Kidney capillary endothelial cell (primary cell): ENCODE data around the gene KRTAP4-6.
"Not testable (repeated sequence)": the region's sequence is repeated elsewhere in the genome, so short reads cannot be mapped to it uniquely, and the experiment has no call there.

Experiments
- DNase-seq: peaks from one replicate; pipeline ENCODE4 v3.0.0-alpha.2; 2018; ENCODE audit warnings: low spot score

The KRTAP4-6 gene

GRCh38 chr17:41140360-41141131, at the start of gene KRTAP4-6:
Gene KRTAP4-6, minus strand, starts transcription at chr17:41140544. Its CDS starts 57 bp downstream, at chr17:41140487.
- DNase-seq: peak; percentile 82

DNA sequence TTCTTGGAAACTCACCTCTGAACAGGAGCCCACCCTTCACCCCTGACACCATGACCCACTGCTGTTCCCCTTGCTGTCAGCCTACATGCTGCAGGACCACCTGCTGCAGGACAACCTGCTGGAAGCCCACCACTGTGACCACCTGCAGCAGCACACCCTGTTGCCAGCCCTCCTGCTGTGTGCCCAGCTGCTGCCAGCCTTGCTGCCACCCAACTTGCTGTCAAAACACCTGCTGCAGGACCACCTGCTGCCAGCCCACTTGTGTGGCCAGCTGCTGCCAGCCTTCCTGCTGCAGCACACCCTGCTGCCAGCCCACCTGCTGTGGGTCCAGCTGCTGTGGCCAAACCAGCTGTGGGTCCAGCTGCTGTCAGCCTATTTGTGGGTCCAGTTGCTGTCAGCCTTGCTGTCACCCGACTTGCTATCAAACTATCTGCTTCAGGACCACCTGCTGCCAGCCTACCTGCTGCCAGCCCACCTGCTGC, 49.5 kb upstream of the KRTAP4-6 start, which contains the start of gene KRTAP9-1:
Gene KRTAP9-1, plus strand, starts transcription at position 51 of the 482 bp plus-strand sequence. Its CDS starts 0 bp downstream, at position 51.
- not testable (repeated sequence) for DNase-seq

- no peak for DNase-seq
Observed at GRCh38 chr17:41186872-41187271, 46.5 kb upstream of the KRTAP4-6 start.

DNA sequence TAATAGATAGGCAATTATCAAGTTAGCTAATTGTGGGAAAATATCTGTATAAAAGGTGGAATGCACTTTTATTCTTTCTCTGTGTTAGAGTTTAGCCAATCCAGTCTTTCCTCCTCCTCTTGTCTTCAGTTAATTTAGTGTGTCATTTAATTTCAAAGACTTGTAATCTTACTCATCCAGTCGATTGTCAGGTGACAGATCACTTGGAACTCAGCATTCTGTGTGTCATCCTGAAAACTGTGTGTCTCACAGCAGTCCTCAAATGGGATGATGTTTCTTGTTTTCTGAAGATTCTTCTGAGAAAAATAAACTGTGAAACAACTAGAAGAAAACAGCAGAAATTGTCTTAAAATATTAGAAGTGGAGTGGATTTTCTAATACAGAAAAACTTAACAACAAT, 44.7 kb upstream of the KRTAP4-6 start:
- DNase-seq: no peak

DNA sequence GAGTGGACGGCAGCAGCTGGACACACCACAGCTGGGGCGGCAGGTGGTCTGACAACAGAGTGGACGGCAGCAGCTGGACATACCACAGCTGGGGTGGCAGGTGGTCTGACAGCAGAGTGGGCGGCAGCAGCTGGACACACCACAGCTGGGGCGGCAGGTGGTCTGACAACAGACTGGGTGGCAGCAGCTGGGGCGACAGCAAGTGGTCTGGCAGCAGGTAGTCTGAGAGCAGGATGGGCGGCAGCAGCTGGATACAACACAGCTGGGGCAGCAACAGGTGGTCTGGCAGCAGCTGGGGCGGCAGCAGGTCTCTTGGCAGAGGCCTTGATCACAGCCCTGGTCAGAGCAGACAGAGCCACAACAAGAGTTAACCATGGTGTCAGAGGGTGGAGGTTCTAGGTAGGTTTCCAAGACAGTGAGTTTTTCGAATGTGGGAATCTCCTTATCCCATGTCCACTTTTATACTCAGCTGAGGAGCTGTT, 44.2 kb upstream of the KRTAP4-6 start, which contains the start of gene KRTAP4-1:
Gene KRTAP4-1, minus strand, starts transcription at position 432 of the 482 bp plus-strand sequence. Its CDS starts 57 bp downstream, at position 375.
- DNase-seq: no peak

DNA sequence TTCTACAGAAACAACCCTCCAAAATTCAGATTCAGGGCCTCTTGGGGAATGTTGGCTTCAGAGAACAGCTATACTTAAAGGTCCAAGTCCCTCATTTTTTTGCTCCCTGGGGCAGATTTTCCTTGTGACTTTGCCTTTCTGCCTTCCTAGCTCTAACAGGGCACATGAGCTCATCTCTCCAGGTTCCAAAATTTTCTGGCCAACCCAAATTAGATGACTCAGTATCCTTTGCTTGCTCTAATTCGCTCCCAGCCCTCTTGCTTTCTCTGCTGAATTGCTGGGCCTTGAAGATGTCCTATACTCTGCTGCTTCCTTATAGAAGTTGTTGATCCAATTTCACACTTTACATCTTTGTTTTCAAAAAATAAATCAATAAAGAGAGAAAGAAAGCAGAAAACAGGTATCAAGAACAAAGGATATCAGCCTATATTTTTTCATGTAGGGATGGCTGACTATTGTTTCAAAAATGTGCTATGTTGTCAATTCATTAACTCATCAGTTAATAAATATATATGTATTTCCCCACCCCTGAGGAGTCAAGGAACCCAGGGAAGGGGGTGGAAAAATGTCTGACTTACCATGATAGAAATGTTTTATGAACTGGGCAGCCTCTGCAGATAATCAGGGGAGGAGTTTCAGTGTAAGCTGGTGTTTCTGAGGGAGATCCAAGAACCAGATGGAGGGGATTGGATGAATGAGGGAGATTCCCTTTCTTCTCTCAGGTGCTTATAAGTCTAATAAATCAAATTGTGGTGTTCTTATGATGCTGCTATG, 38.7 kb upstream of the KRTAP4-6 start:
- no peak for DNase-seq

GRCh38 chr17:41178341-41178740, 38.0 kb upstream of the KRTAP4-6 start:
- DNase-seq: peak; percentile 4

DNA sequence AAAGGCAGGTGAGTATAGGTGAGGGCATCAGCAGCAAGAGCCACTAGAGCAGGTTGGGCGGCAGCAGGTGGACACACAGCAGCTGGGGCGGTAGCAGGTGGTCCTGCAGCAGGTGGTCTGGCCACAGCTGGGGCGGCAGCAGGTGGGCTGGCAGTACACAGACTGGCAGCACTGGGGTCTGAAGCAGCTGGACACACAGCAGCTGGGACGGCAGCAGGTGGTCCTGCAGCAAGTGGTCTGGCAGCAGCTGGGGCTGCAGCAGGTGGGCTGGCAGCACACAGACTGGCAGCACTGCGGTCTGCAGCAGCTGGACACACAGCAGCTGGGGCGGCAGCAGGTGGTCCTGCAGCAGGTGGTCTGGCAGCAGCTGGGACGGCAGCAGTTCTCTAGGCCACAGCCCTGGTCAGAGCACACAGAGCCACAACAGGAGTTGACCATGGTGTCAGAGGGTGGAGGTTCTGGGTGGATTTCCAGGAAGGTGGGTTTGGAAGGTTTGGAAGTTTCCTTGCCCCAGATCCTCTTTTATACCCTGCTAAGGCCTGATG, 37.5 kb upstream of the KRTAP4-6 start, which contains the start of gene KRTAP4-2:
Gene KRTAP4-2, minus strand, starts transcription at position 495 of the 545 bp plus-strand sequence. Its CDS starts 57 bp downstream, at position 438.
- DNase-seq: no peak

GRCh38 chr17:41176744-41177387, 36.5 kb upstream of the KRTAP4-6 start:
- no peak for DNase-seq

DNA sequence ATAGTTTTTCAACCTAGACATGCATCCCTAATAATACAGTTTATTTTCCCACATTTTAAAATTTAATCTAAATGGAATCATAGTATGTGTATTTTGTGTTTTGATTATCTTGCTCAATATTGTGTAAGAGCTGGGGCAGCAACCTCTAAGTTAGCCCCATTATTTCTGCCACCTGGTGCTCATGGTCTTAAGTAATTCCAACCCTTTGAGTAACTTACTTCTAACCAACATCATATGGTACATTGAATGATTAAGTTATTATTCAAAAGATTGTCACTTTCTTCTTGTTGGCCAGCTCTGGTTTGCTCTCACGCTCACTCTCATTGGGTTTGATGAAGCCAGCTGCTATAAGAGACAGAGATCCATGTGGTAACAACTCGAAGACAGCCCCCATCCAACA, 31.5 kb upstream of the KRTAP4-6 start:
- no peak for DNase-seq

GRCh38 chr17:41168121-41168520, 27.8 kb upstream of the KRTAP4-6 start, which contains the start of gene KRTAP4-3:
Gene KRTAP4-3, minus strand, starts transcription at chr17:41168221. Its CDS starts 49 bp downstream, at chr17:41168172.
- no peak for DNase-seq

DNA sequence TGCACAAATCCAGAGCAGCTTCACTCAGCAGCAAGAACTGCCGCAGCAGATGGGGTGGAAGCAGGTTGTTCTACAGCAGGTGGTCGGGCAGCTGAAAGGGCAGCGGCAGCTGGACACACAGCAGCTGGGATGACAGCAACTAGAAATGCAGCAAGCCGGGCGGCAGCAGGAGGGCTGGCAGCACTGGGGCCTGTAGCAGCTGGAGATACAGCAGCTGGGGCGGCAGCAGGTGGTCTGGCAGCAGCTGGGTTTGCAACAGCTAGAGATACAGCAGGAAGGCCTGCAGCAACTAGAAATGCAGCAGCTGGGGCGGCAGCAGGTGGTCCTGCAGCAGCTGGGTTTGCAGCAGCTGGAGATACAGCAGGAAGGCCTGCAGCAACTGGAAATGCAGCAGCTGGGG, 27.2 kb upstream of the KRTAP4-6 start:
- no peak for DNase-seq

GRCh38 chr17:41163828-41164227, 23.5 kb upstream of the KRTAP4-6 start:
- DNase-seq: peak; percentile 23

DNA sequence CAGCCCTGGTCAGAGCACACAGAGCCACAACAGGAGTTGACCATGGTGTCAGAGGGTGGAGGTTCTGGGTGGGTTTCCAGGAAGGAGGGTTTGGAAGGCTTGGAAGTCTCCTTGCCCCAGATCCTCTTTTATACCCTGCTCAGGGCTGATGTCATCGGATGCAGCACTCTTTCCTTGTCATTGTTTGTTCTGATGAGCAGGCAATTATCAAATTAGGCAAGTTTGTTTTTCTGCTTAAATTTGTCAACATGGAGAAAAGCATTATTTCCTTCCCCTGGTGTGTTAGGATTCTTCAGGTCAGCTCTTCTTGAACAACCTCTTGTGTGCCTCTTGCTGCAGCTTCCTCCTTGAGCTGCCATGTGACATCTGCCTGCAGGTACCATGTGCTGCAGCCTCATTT, 20.3 kb upstream of the KRTAP4-6 start, which contains the start of gene KRTAP4-4:
Gene KRTAP4-4, minus strand, starts transcription at position 101 of the 400 bp plus-strand sequence. Its CDS starts 57 bp downstream, at position 44.
- no peak for DNase-seq

DNA sequence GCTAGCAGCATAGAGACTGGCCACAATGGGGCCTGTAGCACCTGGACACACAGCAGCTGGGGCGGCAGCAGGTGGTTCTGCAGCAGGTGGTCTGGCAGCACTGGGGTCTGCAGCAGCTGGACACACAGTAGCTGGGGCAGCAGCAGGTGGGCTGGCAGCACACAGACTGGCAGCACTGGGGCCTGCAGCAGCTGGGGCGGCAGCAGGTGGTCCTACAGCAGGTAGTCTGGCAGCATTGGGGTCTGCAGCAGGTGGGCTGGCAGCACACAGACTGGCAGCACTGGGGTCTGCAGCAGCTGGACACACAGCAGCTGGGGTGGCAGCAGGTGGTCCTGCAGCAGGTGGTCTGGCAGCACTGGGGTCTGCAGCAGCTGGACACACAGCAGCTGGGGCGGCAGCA, 19.8 kb upstream of the KRTAP4-6 start:
- not testable (repeated sequence) for DNase-seq

GRCh38 chr17:41153856-41154255, 13.5 kb upstream of the KRTAP4-6 start:
- DNase-seq: no peak

- no peak for DNase-seq
Observed at GRCh38 chr17:41151525-41151924, 11.2 kb upstream of the KRTAP4-6 start.

- DNase-seq: no peak
Observed at GRCh38 chr17:41150026-41150425, 9.7 kb upstream of the KRTAP4-6 start.

GRCh38 chr17:41149652-41149985, 9.3 kb upstream of the KRTAP4-6 start, which contains the start of gene KRTAP4-5:
Gene KRTAP4-5, minus strand, starts transcription at chr17:41149825. Its CDS starts 58 bp downstream, at chr17:41149767.
- DNase-seq: no peak

- not testable (repeated sequence) for DNase-seq
Observed at GRCh38 chr17:41148971-41149651, 8.8 kb upstream of the KRTAP4-6 start.
